ENCODE measurements around the gene TMEM184A.

GRCh38 chr7:1567896-1568510 is 12.0 kb upstream of the TMEM184A start:
- TF ChIP-seq CTCF (conservative IDR thresholded peaks at IDR 0.05): no peak
- no peak for TF ChIP-seq EZH2 (IDR thresholded peaks at IDR 0.05; ENCODE audit: low read depth)

All from PC-9 (cell line).